ENCODE results near the gene DGKZ.

DGKZ gene

GRCh38 chr11:46338988-46339666 lies 8.1 kb upstream of the DGKZ start:
- Histone ChIP-seq H2AK5ac (ENCODE audit: low read depth, low read length) (peak overlapping the region; percentile 76), H2BK15ac (ENCODE audit: low read length) (peak overlapping the region; percentile 64), H3K18ac (ENCODE audit: low read length) (peak overlapping the region; percentile 57), H3K27me3 (ENCODE audit: control insufficient read depth in 3 of 3, insufficient read depth in 3 of 3, low read depth in 1 of 3, low read length in 3 of 3) (peaks cover 0 to 2% (median 0%) of the 10 kb centered on the region in 3 experiments), H3K79me1 (ENCODE audit: low read depth, low read length) (no peaks in the 10 kb centered on the region), H3K9me3 (replicated peaks in 1 of 2; ENCODE audit: control insufficient read depth in 2 of 2, insufficient read depth in 1 of 2, low read depth in 1 of 2, low read length in 2 of 2) (no peaks in the 10 kb centered on the region), H3K4me1 (ENCODE audit: control insufficient read depth in 2 of 2, insufficient read depth in 1 of 2, low read depth in 1 of 2, low read length in 2 of 2) (peaks cover 27 to 35% of the 10 kb centered on the region in 2 donors), H3K9ac (ENCODE audit: low read depth, low read length, poor library complexity) (no peak overlapping the region), H3K4me2 (ENCODE audit: insufficient read depth, low read length, poor library complexity, severe bottlenecking) (peak overlapping the region; percentile 58), H2BK120ac (ENCODE audit: low read depth, low read length) (no peak overlapping the region), H2BK12ac (ENCODE audit: low read length) (no peak overlapping the region), H3K36me3 (replicated peaks in 1 of 2; ENCODE audit: control insufficient read depth in 2 of 2, insufficient read depth in 2 of 2, low read length in 2 of 2) (no peaks in the 10 kb centered on the region), H3K4ac (ENCODE audit: low read length) (no peak overlapping the region), H3K23ac (ENCODE audit: low read depth, low read length, poor library complexity) (peak overlapping the region; percentile 38), H3K27ac (replicated peaks; ENCODE audit: low read length) (peak overlapping the region; percentile 42), H2AFZ (ENCODE audit: low read length) (peak overlapping the region; percentile 92), H3K4me3 (ENCODE audit: low read length in 2 of 2) (peak overlapping the region in 1 of 2 donors; percentile 28), H4K8ac (ENCODE audit: low read depth, low read length) (no peak overlapping the region), H2BK5ac (ENCODE audit: low read length) (peak overlapping the region; percentile 47), H4K91ac (ENCODE audit: low read depth, low read length, poor library complexity) (no peak overlapping the region), H3K14ac (ENCODE audit: low read length) (no peak overlapping the region)
- no CpG with 5 or more reads among the region's 16 CpGs for WGBS, 2 donors (ENCODE audit: extremely low coverage in 2 of 2, insufficient read length in 2 of 2, insufficient replicate concordance in 1 of 2)
- no peak for DNase-seq (ENCODE audit: low spot score)

- Histone ChIP-seq H3K79me1 (ENCODE audit: low read depth, low read length) (no peaks in the 10 kb centered on the region), H2BK120ac (ENCODE audit: low read depth, low read length) (no peak overlapping the region), H2BK15ac (ENCODE audit: low read length) (peak overlapping the region; percentile 60), H3K36me3 (replicated peaks in 1 of 2; ENCODE audit: control insufficient read depth in 2 of 2, insufficient read depth in 2 of 2, low read length in 2 of 2) (no peaks in the 10 kb centered on the region), H3K23ac (ENCODE audit: low read depth, low read length, poor library complexity) (no peak overlapping the region), H2AFZ (ENCODE audit: low read length) (peak overlapping the region; percentile 92), H3K27me3 (ENCODE audit: control insufficient read depth in 3 of 3, insufficient read depth in 3 of 3, low read depth in 1 of 3, low read length in 3 of 3) (no peaks in the 10 kb centered on the region), H2BK5ac (ENCODE audit: low read length) (peak overlapping the region; percentile 47), H4K91ac (ENCODE audit: low read depth, low read length, poor library complexity) (no peak overlapping the region), H3K4me2 (ENCODE audit: insufficient read depth, low read length, poor library complexity, severe bottlenecking) (no peak overlapping the region), H3K18ac (ENCODE audit: low read length) (peak overlapping the region; percentile 34), H2BK12ac (ENCODE audit: low read length) (no peak overlapping the region), H3K4me3 (ENCODE audit: low read length in 2 of 2) (no peak overlapping the region), H3K9ac (ENCODE audit: low read depth, low read length, poor library complexity) (no peak overlapping the region), H3K14ac (ENCODE audit: low read length) (no peak overlapping the region), H2AK5ac (ENCODE audit: low read depth, low read length) (peak overlapping the region; percentile 76), H3K27ac (replicated peaks; ENCODE audit: low read length) (no peak overlapping the region), H3K4me1 (ENCODE audit: control insufficient read depth in 2 of 2, insufficient read depth in 1 of 2, low read depth in 1 of 2, low read length in 2 of 2) (peaks cover 27 to 38% of the 10 kb centered on the region in 2 donors), H3K4ac (ENCODE audit: low read length) (no peak overlapping the region), H3K9me3 (replicated peaks in 1 of 2; ENCODE audit: control insufficient read depth in 2 of 2, insufficient read depth in 1 of 2, low read depth in 1 of 2, low read length in 2 of 2) (no peaks in the 10 kb centered on the region), H4K8ac (ENCODE audit: low read depth, low read length) (no peak overlapping the region)
- no CpG with 5 or more reads among the region's 2 CpGs for WGBS, 2 donors (ENCODE audit: extremely low coverage in 2 of 2, insufficient read length in 2 of 2, insufficient replicate concordance in 1 of 2)
- DNase-seq (ENCODE audit: low spot score) = no peak
Observed at GRCh38 chr11:46339816-46340215, 7.4 kb upstream of the DGKZ start.

DNA sequence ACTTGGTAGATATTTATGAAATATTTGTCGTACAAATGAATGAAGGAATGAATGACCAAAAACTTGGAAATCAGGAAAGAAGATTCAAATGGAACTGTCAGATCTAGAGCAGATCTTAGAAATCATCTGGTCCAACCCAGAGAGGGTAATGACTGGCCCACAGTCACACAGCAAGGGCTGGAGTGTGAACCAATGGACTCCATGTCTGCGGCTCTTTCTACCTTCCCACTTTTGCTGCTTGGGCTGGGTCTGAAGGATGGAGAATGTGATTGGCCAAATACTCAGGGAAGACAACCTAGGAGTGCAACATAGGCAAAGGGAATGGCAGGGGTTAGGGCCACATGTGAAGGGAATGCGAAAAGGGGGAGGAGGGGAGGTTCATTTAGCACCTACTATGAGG lies 5.8 kb upstream of the DGKZ start:
- Histone ChIP-seq H2BK120ac (ENCODE audit: low read depth, low read length) (no peak overlapping the region), H3K4me2 (ENCODE audit: insufficient read depth, low read length, poor library complexity, severe bottlenecking) (no peak overlapping the region), H3K36me3 (replicated peaks in 1 of 2; ENCODE audit: control insufficient read depth in 2 of 2, insufficient read depth in 2 of 2, low read length in 2 of 2) (no peaks in the 10 kb centered on the region), H3K4me1 (ENCODE audit: control insufficient read depth in 2 of 2, insufficient read depth in 1 of 2, low read depth in 1 of 2, low read length in 2 of 2) (peaks cover 18 to 37% of the 10 kb centered on the region in 2 donors), H3K23ac (ENCODE audit: low read depth, low read length, poor library complexity) (no peak overlapping the region), H3K27ac (replicated peaks; ENCODE audit: low read length) (no peak overlapping the region), H3K4me3 (ENCODE audit: low read length in 2 of 2) (no peak overlapping the region), H3K9ac (ENCODE audit: low read depth, low read length, poor library complexity) (no peak overlapping the region), H4K91ac (ENCODE audit: low read depth, low read length, poor library complexity) (no peak overlapping the region), H3K27me3 (ENCODE audit: control insufficient read depth in 3 of 3, insufficient read depth in 3 of 3, low read depth in 1 of 3, low read length in 3 of 3) (no peaks in the 10 kb centered on the region), H2AK5ac (ENCODE audit: low read depth, low read length) (no peak overlapping the region), H3K9me3 (replicated peaks in 1 of 2; ENCODE audit: control insufficient read depth in 2 of 2, insufficient read depth in 1 of 2, low read depth in 1 of 2, low read length in 2 of 2) (no peaks in the 10 kb centered on the region), H2BK5ac (ENCODE audit: low read length) (no peak overlapping the region), H2BK15ac (ENCODE audit: low read length) (no peak overlapping the region), H3K4ac (ENCODE audit: low read length) (no peak overlapping the region), H3K18ac (ENCODE audit: low read length) (no peak overlapping the region), H3K14ac (ENCODE audit: low read length) (no peak overlapping the region), H3K79me1 (ENCODE audit: low read depth, low read length) (no peaks in the 10 kb centered on the region), H2BK12ac (ENCODE audit: low read length) (no peak overlapping the region), H2AFZ (ENCODE audit: low read length) (no peak overlapping the region), H4K8ac (ENCODE audit: low read depth, low read length) (no peak overlapping the region)
- no CpG with 5 or more reads among the region's 3 CpGs for WGBS, 2 donors (ENCODE audit: extremely low coverage in 2 of 2, insufficient read length in 2 of 2, insufficient replicate concordance in 1 of 2)
- no peak for DNase-seq (ENCODE audit: low spot score)

DNA sequence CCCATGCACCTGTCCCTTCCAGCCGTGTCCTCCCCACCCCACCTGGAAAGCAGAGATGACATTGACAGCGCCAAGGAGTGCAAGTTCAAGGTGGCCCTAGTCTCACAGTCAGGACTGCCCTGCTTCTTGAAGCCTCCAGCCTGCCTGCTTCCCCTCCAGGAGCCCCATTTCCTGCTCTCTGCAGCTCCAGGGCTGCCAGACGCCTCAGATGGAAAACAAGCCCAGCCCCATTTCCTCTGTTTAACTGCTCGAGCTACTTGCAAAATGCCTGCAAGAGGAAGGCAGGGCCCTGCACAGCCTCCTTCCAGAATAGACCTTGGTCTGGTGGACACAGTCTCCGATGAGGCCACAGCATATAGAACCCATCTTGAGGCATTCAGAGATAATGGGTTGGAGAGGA lies 5.0 kb upstream of the DGKZ start:
- H2BK120ac ChIP-seq (ENCODE audit: low read depth, low read length) = no peak overlapping the region
- H3K18ac ChIP-seq (ENCODE audit: low read length) = no peak overlapping the region
- peak overlapping the region; percentile 70 for H2AFZ ChIP-seq (ENCODE audit: low read length)
- H2BK12ac ChIP-seq (ENCODE audit: low read length) = no peak overlapping the region
- no peaks in the 10 kb centered on the region for H3K9me3 ChIP-seq (replicated peaks in 1 of 2; ENCODE audit: control insufficient read depth in 2 of 2, insufficient read depth in 1 of 2, low read depth in 1 of 2, low read length in 2 of 2)
- no peaks in the 10 kb centered on the region for H3K36me3 ChIP-seq (replicated peaks in 1 of 2; ENCODE audit: control insufficient read depth in 2 of 2, insufficient read depth in 2 of 2, low read length in 2 of 2)
- H3K4me1 ChIP-seq (ENCODE audit: control insufficient read depth in 2 of 2, insufficient read depth in 1 of 2, low read depth in 1 of 2, low read length in 2 of 2) = peaks cover 21 to 42% of the 10 kb centered on the region in 2 donors
- H2BK15ac ChIP-seq (ENCODE audit: low read length) = no peak overlapping the region
- WGBS, 2 donors (ENCODE audit: extremely low coverage in 2 of 2, insufficient read length in 2 of 2, insufficient replicate concordance in 1 of 2) = no CpG with 5 or more reads among the region's 5 CpGs
- H3K23ac ChIP-seq (ENCODE audit: low read depth, low read length, poor library complexity) = no peak overlapping the region
- peaks cover 0 to 5% (median 0%) of the 10 kb centered on the region in 3 experiments for H3K27me3 ChIP-seq (ENCODE audit: control insufficient read depth in 3 of 3, insufficient read depth in 3 of 3, low read depth in 1 of 3, low read length in 3 of 3)
- no peak overlapping the region for H4K91ac ChIP-seq (ENCODE audit: low read depth, low read length, poor library complexity)
- H4K8ac ChIP-seq (ENCODE audit: low read depth, low read length) = no peak overlapping the region
- no peak overlapping the region for H3K9ac ChIP-seq (ENCODE audit: low read depth, low read length, poor library complexity)
- H3K27ac ChIP-seq (replicated peaks; ENCODE audit: low read length) = no peak overlapping the region
- no peaks in the 10 kb centered on the region for H3K79me1 ChIP-seq (ENCODE audit: low read depth, low read length)
- H3K14ac ChIP-seq (ENCODE audit: low read length) = no peak overlapping the region
- no peak overlapping the region for H2AK5ac ChIP-seq (ENCODE audit: low read depth, low read length)
- H3K4ac ChIP-seq (ENCODE audit: low read length) = no peak overlapping the region
- no peak overlapping the region for H3K4me3 ChIP-seq (ENCODE audit: low read length in 2 of 2)
- no peak overlapping the region for H3K4me2 ChIP-seq (ENCODE audit: insufficient read depth, low read length, poor library complexity, severe bottlenecking)
- no peak for DNase-seq (ENCODE audit: low spot score)
- no peak overlapping the region for H2BK5ac ChIP-seq (ENCODE audit: low read length)

All from neuronal stem cell (in vitro differentiated cells).